Placental pericyte (primary cell): ENCODE measurements around the gene TRPV5. TPM values are rescaled to one million over a fixed set of nuclear protein-coding genes. Genes with fewer than 3 reads are reported as not detected.

ENCODE experiments used
- total RNA-seq: library from RNA; depleted of rRNA; stranded (reverse); fragments of >200 nt; gene quantifications from 2 replicates; pipeline ENCODE4 v1.2.3, GENCODE V29; 2012

The TRPV5 gene
- total RNA-seq: not detected in 2 replicates

GRCh38 chr7:142933624-142934023 is at the start of gene TRPV5:
Gene TRPV5 (minus strand): TSS chr7:142933746. CDS start chr7:142933459, 287 bp downstream.

GRCh38 chr7:142961973-142962926 is 28.7 kb upstream of the TRPV5 start, which contains the start of gene KEL:
Gene KEL (minus strand): TSS chr7:142962363. CDS start chr7:142962206, 157 bp downstream.

GRCh38 chr7:142939226-142939910 is 5.8 kb upstream of the TRPV5 start, which contains the start of gene LLCFC1:
Gene LLCFC1 (plus strand): TSS chr7:142939484. CDS start chr7:142939622, 138 bp downstream.

GRCh38 chr7:142885311-142886230 is 48.0 kb downstream of the TRPV5 start, which contains the start of gene TRPV6:
Gene TRPV6 (minus strand): TSS chr7:142885745.

Other genes starting within 250 kb of the TRPV5 start
- not detected in 2 replicates for gene PRSS1, start 184.3 kb downstream of the TRPV5 start, total RNA-seq
- gene PRSS2, start 162.8 kb downstream of the TRPV5 start, total RNA-seq: not detected in 2 replicates
- 2.4 and 26.8 TPM in 2 replicates for gene EPHB6, start 78.7 kb downstream of the TRPV5 start, total RNA-seq
- gene TRPV6, start 48.0 kb downstream of the TRPV5 start, total RNA-seq: not detected in 2 replicates
- not detected in 2 replicates for gene LLCFC1, start 5.7 kb upstream of the TRPV5 start, total RNA-seq
- gene KEL, start 28.6 kb upstream of the TRPV5 start, total RNA-seq: not detected in 2 replicates
- gene OR9A2, start 93.4 kb upstream of the TRPV5 start, total RNA-seq: not detected in 2 replicates
- not detected in 2 replicates for gene OR6V1, start 118.6 kb upstream of the TRPV5 start, total RNA-seq
- not detected in 2 replicates for gene PIP, start 198.3 kb upstream of the TRPV5 start, total RNA-seq
- gene TAS2R39, start 249.7 kb upstream of the TRPV5 start, total RNA-seq: not detected in 2 replicates